MG63 (cell line): ENCODE results near the gene C3orf70. TPM values are rescaled to one million over a fixed set of nuclear protein-coding genes. Genes with fewer than 3 reads are reported as not detected.

Experiments
- DNase-seq: peaks from one replicate; pipeline ENCODE4 v3.0.0-alpha.2; 2020
- H3K27me3 ChIP-seq: fragments of 250-450 bp; sonication (Bioruptor Pico); 2 replicates; pipeline ENCODE4 v1.5.1; 2020; ENCODE audit warnings: mild to moderate bottlenecking, moderate library complexity
- H3K36me3 ChIP-seq: fragments of 250-450 bp; sonication (Bioruptor Pico); 2 replicates; pipeline ENCODE4 v1.5.1; 2020; ENCODE audit warnings: mild to moderate bottlenecking, moderate library complexity
- H3K4me3 ChIP-seq: fragments of 250-450 bp; sonication (Bioruptor Pico); 2 replicates; pipeline ENCODE4 v1.5.1; 2020; ENCODE audit warnings: mild to moderate bottlenecking, moderate library complexity
- H3K9me3 ChIP-seq: fragments of 250-450 bp; sonication (Bioruptor Pico); 2 replicates; pipeline ENCODE4 v1.5.1; 2020; ENCODE audit warnings: mild to moderate bottlenecking, moderate library complexity
- total RNA-seq: library from RNA; depleted of rRNA; stranded (reverse); fragments of >200 nt; shearing (Covaris generic); gene quantifications from 2 replicates; pipeline ENCODE4 v1.2.3, GENCODE V29; 2014; ENCODE audit warnings: low replicate concordance; rRNA removed

C3orf70 gene
- total RNA-seq = not detected in 2 replicates

- H3K9me3 ChIP-seq = no peaks in the 10 kb centered on the region
- peaks cover 86% of the 10 kb centered on the region for H3K27me3 ChIP-seq
- peak; percentile 72 for DNase-seq
- no peaks in the 10 kb centered on the region for H3K36me3 ChIP-seq
- H3K4me3 ChIP-seq = peak within 1 kb of the TSS; percentile 38
These were observed at the start of gene C3orf70 for GRCh38 chr3:185152410-185153170. TSS of gene C3orf70 (minus strand) at chr3:185153060. CDS start at chr3:185152823, 237 bp downstream.

- H3K36me3 ChIP-seq = no peaks in the 10 kb centered on the region
- H3K27me3 ChIP-seq = no peaks in the 10 kb centered on the region
- DNase-seq = peak; percentile 67
- H3K9me3 ChIP-seq = no peaks in the 10 kb centered on the region
- no peak overlapping the region for H3K4me3 ChIP-seq
These were observed 47.8 kb upstream of the C3orf70 start for GRCh38 chr3:185200639-185201038.

GRCh38 chr3:185199671-185200070, 46.8 kb upstream of the C3orf70 start:
- no peaks in the 10 kb centered on the region for H3K27me3 ChIP-seq
- DNase-seq = no peak
- H3K9me3 ChIP-seq = no peaks in the 10 kb centered on the region
- no peak overlapping the region for H3K4me3 ChIP-seq
- no peaks in the 10 kb centered on the region for H3K36me3 ChIP-seq

GRCh38 chr3:185199206-185199605, 46.3 kb upstream of the C3orf70 start:
- DNase-seq = no peak
- Histone ChIP-seq H3K9me3 (no peaks in the 10 kb centered on the region), H3K27me3 (no peaks in the 10 kb centered on the region), H3K36me3 (no peaks in the 10 kb centered on the region), H3K4me3 (no peak overlapping the region)

- H3K4me3 ChIP-seq = no peak overlapping the region
- H3K27me3 ChIP-seq = no peaks in the 10 kb centered on the region
- H3K9me3 ChIP-seq = no peaks in the 10 kb centered on the region
- no peaks in the 10 kb centered on the region for H3K36me3 ChIP-seq
- no peak for DNase-seq
These were observed 44.2 kb upstream of the C3orf70 start for GRCh38 chr3:185197068-185197467.

- no peaks in the 10 kb centered on the region for H3K9me3 ChIP-seq
- no peak for DNase-seq
- H3K4me3 ChIP-seq = no peak overlapping the region
- no peaks in the 10 kb centered on the region for H3K36me3 ChIP-seq
- H3K27me3 ChIP-seq = no peaks in the 10 kb centered on the region
These were observed 42.8 kb upstream of the C3orf70 start for GRCh38 chr3:185195652-185196051.

GRCh38 chr3:185188816-185189215, 36.0 kb upstream of the C3orf70 start:
- Histone ChIP-seq H3K4me3 (no peak overlapping the region), H3K36me3 (no peaks in the 10 kb centered on the region), H3K9me3 (no peaks in the 10 kb centered on the region), H3K27me3 (0 out of 2 replicates have a peak, but pooled peaks cover 2% of the 10 kb centered on the region)
- DNase-seq = no peak

- DNase-seq = no peak
- H3K4me3 ChIP-seq = no peak overlapping the region
- no peaks in the 10 kb centered on the region for H3K36me3 ChIP-seq
- no peaks in the 10 kb centered on the region for H3K9me3 ChIP-seq
- peaks cover 2% of the 10 kb centered on the region; the same call in 1 of the 2 replicates for H3K27me3 ChIP-seq
These were observed 34.5 kb upstream of the C3orf70 start for GRCh38 chr3:185187391-185187790.

GRCh38 chr3:185176750-185177359, 24.0 kb upstream of the C3orf70 start:
- Histone ChIP-seq H3K27me3 (peaks cover 10% of the 10 kb centered on the region), H3K36me3 (no peaks in the 10 kb centered on the region), H3K9me3 (no peaks in the 10 kb centered on the region), H3K4me3 (no peak overlapping the region)
- DNase-seq = peak; percentile 11

- DNase-seq = no peak
- no peaks in the 10 kb centered on the region for H3K9me3 ChIP-seq
- peaks cover 7% of the 10 kb centered on the region for H3K27me3 ChIP-seq
- no peak overlapping the region for H3K4me3 ChIP-seq
- H3K36me3 ChIP-seq = no peaks in the 10 kb centered on the region
These were observed 22.6 kb upstream of the C3orf70 start for GRCh38 chr3:185175370-185175987.

- H3K9me3 ChIP-seq = no peaks in the 10 kb centered on the region
- no peaks in the 10 kb centered on the region; the same call in 1 of the 2 replicates for H3K27me3 ChIP-seq
- H3K4me3 ChIP-seq = no peak overlapping the region
- no peak for DNase-seq
- no peaks in the 10 kb centered on the region for H3K36me3 ChIP-seq
These were observed 19.5 kb upstream of the C3orf70 start for GRCh38 chr3:185172086-185173049.

- Histone ChIP-seq H3K4me3 (no peak overlapping the region), H3K9me3 (no peaks in the 10 kb centered on the region), H3K27me3 (peaks cover 10% of the 10 kb centered on the region), H3K36me3 (no peaks in the 10 kb centered on the region)
- no peak for DNase-seq
These were observed 11.8 kb upstream of the C3orf70 start for GRCh38 chr3:185164428-185165217.

GRCh38 chr3:185162634-185163033, 9.8 kb upstream of the C3orf70 start:
- no peak overlapping the region for H3K4me3 ChIP-seq

GRCh38 chr3:185161761-185162160, 8.9 kb upstream of the C3orf70 start:
- H3K36me3 ChIP-seq = no peaks in the 10 kb centered on the region
- no peak for DNase-seq
- H3K4me3 ChIP-seq = no peak overlapping the region
- peaks cover 21% of the 10 kb centered on the region for H3K27me3 ChIP-seq
- H3K9me3 ChIP-seq = no peaks in the 10 kb centered on the region

More at GRCh38 chr3:185162634-185163033, 9.8 kb upstream of the C3orf70 start:
- no peaks in the 10 kb centered on the region for H3K9me3 ChIP-seq
- H3K27me3 ChIP-seq = peaks cover 17% of the 10 kb centered on the region
- no peak for DNase-seq
- H3K36me3 ChIP-seq = no peaks in the 10 kb centered on the region

GRCh38 chr3:185157347-185157746, 4.5 kb upstream of the C3orf70 start:
- no peaks in the 10 kb centered on the region for H3K36me3 ChIP-seq
- no peak for DNase-seq
- H3K9me3 ChIP-seq = no peaks in the 10 kb centered on the region
- peaks cover 51% of the 10 kb centered on the region for H3K27me3 ChIP-seq
- H3K4me3 ChIP-seq = no peak overlapping the region

- H3K27me3 ChIP-seq = peaks cover 67% of the 10 kb centered on the region
- no peak for DNase-seq
These were observed 2.8 kb upstream of the C3orf70 start for GRCh38 chr3:185155678-185156077.

More at GRCh38 chr3:185155678-185156077, 2.8 kb upstream of the C3orf70 start:
- no peaks in the 10 kb centered on the region for H3K9me3 ChIP-seq
- no peak overlapping the region for H3K4me3 ChIP-seq
- H3K36me3 ChIP-seq = no peaks in the 10 kb centered on the region
